GM13976 (cell line): ENCODE data around the gene ACMSD.

ENCODE experiments used
- DNase-seq: peaks from one replicate; pipeline ENCODE4 v3.0.0; 2012; ENCODE audit warnings: low spot score
- in situ Hi-C: fragments of 300-500 bp; cut with MboI; formaldehyde crosslinking; loops from one replicate; pipeline ENCODE4 v1.12.0; 2022; ENCODE audit warnings: low sequenced_read_pairs, mixed read lengths, inconsistent platforms; ENCODE audit not compliant: unreplicated experiment
- TF ChIP-seq, protein P1 (sequence below): IDR thresholded peaks from 2 replicates; pipeline ENCODE4 v1.5.1; 2012; ENCODE audit warnings: borderline replicate concordance, mild to moderate bottlenecking; ENCODE audit not compliant: insufficient read depth; ENCODE audit errors: extremely low read depth, missing control alignments, control extremely low read depth

The ACMSD gene

DNA sequence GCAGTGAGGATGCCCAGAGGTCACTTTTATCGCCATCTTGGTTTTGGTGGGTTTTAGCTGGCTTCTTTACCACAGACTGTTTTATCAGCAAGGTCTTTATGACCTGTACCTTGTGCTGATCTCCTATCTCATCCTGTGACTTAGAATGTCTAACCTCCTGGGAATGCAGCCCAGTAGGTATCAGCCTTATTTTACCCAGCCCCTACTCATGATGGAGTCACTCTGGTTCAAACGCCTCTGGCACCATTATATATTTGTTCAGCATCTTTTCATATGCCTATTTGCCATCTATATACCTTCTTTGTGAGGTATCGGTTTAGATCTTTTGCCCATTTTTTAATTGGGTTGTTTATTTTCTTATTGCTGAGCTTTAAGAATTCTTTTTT, 73.0 kb downstream of the ACMSD start:
- TF ChIP-seq, protein P1, sequence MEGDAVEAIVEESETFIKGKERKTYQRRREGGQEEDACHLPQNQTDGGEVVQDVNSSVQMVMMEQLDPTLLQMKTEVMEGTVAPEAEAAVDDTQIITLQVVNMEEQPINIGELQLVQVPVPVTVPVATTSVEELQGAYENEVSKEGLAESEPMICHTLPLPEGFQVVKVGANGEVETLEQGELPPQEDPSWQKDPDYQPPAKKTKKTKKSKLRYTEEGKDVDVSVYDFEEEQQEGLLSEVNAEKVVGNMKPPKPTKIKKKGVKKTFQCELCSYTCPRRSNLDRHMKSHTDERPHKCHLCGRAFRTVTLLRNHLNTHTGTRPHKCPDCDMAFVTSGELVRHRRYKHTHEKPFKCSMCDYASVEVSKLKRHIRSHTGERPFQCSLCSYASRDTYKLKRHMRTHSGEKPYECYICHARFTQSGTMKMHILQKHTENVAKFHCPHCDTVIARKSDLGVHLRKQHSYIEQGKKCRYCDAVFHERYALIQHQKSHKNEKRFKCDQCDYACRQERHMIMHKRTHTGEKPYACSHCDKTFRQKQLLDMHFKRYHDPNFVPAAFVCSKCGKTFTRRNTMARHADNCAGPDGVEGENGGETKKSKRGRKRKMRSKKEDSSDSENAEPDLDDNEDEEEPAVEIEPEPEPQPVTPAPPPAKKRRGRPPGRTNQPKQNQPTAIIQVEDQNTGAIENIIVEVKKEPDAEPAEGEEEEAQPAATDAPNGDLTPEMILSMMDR: no peak
- no peak for DNase-seq
- in situ Hi-C loops: no loop called here

DNA sequence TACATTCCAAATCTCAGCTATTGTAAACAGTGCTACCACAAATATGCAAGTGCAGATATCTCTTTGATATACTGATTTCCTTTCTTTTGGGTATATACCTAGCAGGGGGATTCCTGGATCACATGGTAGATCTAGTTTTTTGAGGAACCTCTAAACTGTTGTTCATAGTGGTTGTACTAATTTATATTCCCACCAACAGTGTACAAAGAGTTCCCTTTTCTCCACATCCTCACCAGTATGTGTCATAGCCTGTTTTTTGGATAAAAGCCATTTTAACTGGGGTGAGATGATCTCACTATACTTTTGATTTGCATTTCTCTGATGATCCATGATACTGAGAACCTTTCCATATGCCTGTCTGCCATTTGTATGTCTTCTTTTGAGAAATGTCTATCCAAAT, 73.9 kb downstream of the ACMSD start:
- TF ChIP-seq, protein P1: no peak
- DNase-seq: no peak
- in situ Hi-C loops: no loop called here

DNA sequence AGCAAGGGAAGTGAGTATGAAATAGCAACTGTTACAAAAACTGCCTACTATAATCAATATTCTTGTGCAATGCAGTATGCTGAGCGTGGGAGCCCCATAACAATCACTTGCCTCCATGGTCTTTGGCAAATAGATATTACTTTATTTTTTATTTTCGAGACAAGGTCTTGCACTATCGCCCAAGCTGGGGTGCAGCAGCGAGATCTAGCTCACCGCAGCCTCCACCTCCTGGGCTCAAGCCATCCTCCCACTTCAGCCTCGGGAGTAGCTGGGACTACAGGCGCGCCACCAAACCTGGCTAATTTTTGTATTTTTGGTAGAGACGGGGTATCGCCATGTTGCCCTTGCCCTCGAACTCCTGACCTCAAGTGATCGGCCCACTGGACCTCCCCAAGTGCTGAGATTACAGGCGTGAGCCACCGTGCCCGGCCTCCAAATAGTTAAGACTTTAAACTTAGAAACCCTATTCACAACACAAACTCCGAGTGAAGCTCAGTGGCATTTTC, 79.0 kb downstream of the ACMSD start:
- in situ Hi-C loops: no loop called here
- TF ChIP-seq, protein P1: no peak
- no peak for DNase-seq

DNA sequence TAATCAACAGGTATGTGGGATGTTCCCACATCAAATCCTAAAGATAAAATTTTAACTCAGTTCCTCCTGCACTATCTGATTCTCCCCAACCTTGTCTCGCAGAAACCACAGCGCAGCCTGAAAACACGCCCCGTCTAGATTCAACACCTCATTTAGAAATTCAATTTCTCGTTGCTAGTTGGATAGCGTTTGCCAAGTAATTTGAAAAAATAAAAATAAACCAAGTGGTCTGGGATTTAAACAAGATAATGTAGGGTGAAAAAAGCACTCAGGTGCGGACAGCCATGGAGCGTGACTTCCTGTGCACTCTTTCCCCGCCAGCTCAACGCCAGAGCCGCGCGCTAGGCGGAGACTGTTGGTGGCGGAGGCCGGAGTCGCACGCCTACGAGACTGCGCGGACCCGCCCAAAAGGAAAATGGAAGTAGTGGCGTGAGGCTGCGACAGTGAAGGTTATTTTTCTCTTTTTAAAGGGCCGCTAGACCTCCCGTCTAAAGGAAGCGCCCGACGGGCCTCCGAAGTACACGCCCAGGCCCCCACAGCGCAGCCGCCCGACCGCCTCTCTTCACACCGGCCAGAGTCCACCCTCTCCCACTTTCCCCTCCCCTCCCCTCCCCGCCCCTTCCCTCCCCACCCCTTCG, 79.6 kb downstream of the ACMSD start:
- in situ Hi-C loops: no loop called here
- DNase-seq: no peak
- TF ChIP-seq, protein P1: peak; percentile 15

DNA sequence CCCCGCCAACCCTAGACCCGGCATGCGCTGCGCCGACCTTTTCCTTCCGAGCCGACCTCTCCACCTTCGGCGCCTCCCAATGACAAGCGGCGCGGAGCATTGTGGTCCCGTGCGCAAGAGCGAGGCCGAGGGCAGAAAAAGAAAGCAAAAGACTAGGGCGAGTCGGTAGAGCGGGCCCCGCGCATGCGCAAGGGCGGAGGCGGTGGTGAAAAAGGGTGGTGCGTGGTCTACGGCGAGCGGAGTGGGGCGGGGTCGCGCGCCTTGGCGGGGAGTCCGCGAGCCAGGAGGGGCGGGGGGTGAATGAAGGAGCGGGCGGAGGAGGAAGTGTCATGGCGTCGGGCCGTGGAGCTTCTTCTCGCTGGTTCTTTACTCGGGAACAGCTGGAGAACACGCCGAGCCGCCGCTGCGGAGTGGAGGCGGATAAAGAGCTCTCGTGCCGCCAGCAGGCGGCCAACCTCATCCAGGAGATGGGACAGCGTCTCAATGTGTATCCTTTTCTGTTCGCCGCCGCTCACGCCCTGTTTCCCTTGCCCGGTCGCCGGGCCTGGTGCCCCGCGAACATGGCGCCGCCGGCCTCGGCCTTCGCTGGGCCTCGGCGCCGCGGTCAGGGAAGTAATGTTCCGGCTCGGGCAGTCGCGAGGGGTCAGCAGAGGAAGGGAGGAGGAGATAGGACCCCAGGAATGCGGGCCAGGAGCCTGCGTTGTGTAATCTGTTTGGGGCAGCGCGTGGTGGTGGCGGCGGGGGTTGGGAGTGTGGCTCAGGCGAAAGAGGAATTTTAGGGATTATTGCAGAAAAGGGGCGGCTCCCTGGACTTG, 80.3 kb downstream of the ACMSD start, which contains the start of gene CCNT2:
Gene CCNT2, plus strand, starts transcription at position 297 of the 815 bp plus-strand sequence. Its CDS starts 33 bp downstream, at position 330.
- TF ChIP-seq, protein P1: no peak
- in situ Hi-C loops: no loop called here

DNA sequence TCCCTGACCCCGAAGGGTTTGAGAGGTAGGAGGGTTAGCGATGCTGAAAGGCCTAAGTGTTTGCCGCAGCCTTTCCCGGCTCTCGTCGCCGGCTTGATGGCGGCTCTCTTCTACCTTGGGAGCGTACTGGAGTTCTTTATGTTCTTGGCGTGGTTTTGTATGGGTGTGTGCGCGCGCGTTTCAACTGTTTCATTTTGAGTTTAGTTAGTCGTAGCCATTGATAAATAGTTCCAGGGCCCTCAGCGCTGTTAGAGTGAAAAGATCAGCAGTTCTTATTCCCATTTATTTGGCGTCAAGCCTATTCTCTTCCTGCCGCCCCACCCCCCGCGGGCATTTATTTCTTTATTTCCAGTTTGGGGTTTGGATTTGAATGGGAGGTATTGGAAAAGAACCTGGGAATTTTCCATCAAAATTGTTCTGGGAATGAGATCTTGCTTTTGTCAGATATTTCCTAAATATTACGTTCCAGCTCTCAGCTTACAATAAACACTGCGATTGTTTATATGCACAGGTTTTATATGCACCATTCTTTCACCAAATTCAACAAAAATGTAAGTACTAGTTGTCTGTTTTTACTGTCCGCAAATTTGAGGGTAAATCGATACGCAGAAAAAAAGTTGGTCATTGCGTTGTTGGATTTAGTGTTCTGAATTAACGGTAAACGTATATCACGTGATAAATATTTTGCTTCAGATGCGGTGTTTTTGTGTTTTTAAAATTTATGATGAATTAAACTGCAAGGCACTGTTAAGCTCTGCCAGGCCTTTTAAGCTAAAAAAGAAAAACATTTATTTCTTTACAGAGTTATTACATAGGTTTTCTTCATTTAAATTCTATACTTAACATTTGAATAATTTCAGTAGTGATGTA, 81.2 kb downstream of the ACMSD start:
- in situ Hi-C loops: no loop called here
- TF ChIP-seq, protein P1: no peak
- DNase-seq: peak; percentile 29

More for the DNA sequence above, 80.3 kb downstream of the ACMSD start, which contains the start of gene CCNT2:
- peak; percentile 98 for DNase-seq
